Omental fat pad (tissue), 4 donors: ENCODE measurements around the gene TRIM7. TPM values are rescaled to one million over a fixed set of nuclear protein-coding genes. Genes with fewer than 3 reads are reported as not detected.

Source experiments
- ATAC-seq: fragments of 150-250 bp; one replicate; pipeline ENCODE4 v1.9.1; 2016; ENCODE audit warnings: mild to moderate bottlenecking, moderate library complexity; ENCODE audit not compliant: low FRiP score
- DNase-seq: peaks from one replicate; pipeline ENCODE4 v3.0.0-alpha.2; 2019; ENCODE audit warnings: low spot score
- CTCF ChIP-seq, 3 donors: fragments of 450-650 bp; IDR thresholded peaks; one replicate each; pipeline ENCODE4 v1.5.1; 2016 to 2017; ENCODE audit warnings: antibody characterized with exemption in 3 of 3, mild to moderate bottlenecking in 3 of 3, moderate library complexity in 2 of 3
- total RNA-seq, 4 donors: library from RNA; depleted of rRNA; stranded (reverse); fragments of >200 nt; gene quantifications; one replicate each; pipeline ENCODE4 v1.1.0, GENCODE V29; 2016

The TRIM7 gene
- total RNA-seq, 4 donors from 2014 or later: 0.79 to 2.9 (median 1.1) TPM

- TF ChIP-seq CTCF (IDR thresholded peaks at IDR 0.05): no peak
- no peak for DNase-seq
- no peak for ATAC-seq
These were observed 27.6 kb upstream of the TRIM7 start for GRCh38 chr5:181232593-181232992.

GRCh38 chr5:181231432-181231831, 26.4 kb upstream of the TRIM7 start:
- no peak for DNase-seq
- TF ChIP-seq CTCF (IDR thresholded peaks at IDR 0.05): no peak
- no peak for ATAC-seq

GRCh38 chr5:181230551-181230950, 25.6 kb upstream of the TRIM7 start:
- DNase-seq (no peak), ATAC-seq (no peak)
- TF ChIP-seq CTCF (IDR thresholded peaks at IDR 0.05): no peak

- no peak for TF ChIP-seq CTCF (IDR thresholded peaks at IDR 0.05)
- ATAC-seq (no peak), DNase-seq (no peak)
These were observed 25.0 kb upstream of the TRIM7 start for GRCh38 chr5:181229996-181230395.

- no peak for TF ChIP-seq CTCF (IDR thresholded peaks at IDR 0.05)
- DNase-seq: no peak
These were observed 19.6 kb upstream of the TRIM7 start for GRCh38 chr5:181224390-181225229.

GRCh38 chr5:181223729-181224389, 18.9 kb upstream of the TRIM7 start:
- ATAC-seq: no peak
- no peak for TF ChIP-seq CTCF (IDR thresholded peaks at IDR 0.05)
- DNase-seq: no peak

More at GRCh38 chr5:181224390-181225229, 19.6 kb upstream of the TRIM7 start:
- ATAC-seq: no peak
